Neural cell (in vitro differentiated cells): ENCODE data around the gene FN3K. TPM values are rescaled to one million over a fixed set of nuclear protein-coding genes. Genes with fewer than 3 reads are reported as not detected.

Source experiments
- H2AFZ ChIP-seq: fragments of 200-600, 300-800 bp; sonication (generic), shearing (Covaris generic); 2 replicates; pipeline ENCODE4 v1.6.0; 2014; ENCODE audit warnings: low read depth, mild to moderate bottlenecking, antibody characterized with exemption, low read length, moderate library complexity
- H3F3A ChIP-seq: fragments of 200-600 bp; shearing (Covaris generic); 2 replicates; pipeline ENCODE4 v1.6.1; 2016; ENCODE audit warnings: mild to moderate bottlenecking, moderate library complexity, mixed read lengths, antibody characterized with exemption, low read length; ENCODE audit not compliant: insufficient read depth, poor library complexity, severe bottlenecking
- H3K27ac ChIP-seq: fragments of 200-600, 300-800 bp; sonication (generic), shearing (Covaris generic); 2 replicates; pipeline ENCODE4 v1.5.1; 2014; ENCODE audit warnings: mild to moderate bottlenecking, low read length, moderate library complexity
- H3K27me3 ChIP-seq: fragments of 300-800, 200-600 bp; sonication (generic), shearing (Covaris generic); 2 replicates; pipeline ENCODE4 v1.6.0; 2014; ENCODE audit warnings: mild to moderate bottlenecking, low read depth, low read length, moderate library complexity; ENCODE audit not compliant: insufficient read depth
- H3K36me3 ChIP-seq: fragments of 300-800, 200-600 bp; sonication (generic), shearing (Covaris generic); 2 replicates; pipeline ENCODE4 v1.5.1; 2014; ENCODE audit warnings: mild to moderate bottlenecking, antibody characterized with exemption, low read length, moderate library complexity; ENCODE audit not compliant: insufficient read depth
- H3K4me2 ChIP-seq: fragments of 300-800, 200-600 bp; sonication (generic), shearing (Covaris generic); 2 replicates; pipeline ENCODE4 v1.6.0; 2014; ENCODE audit warnings: mild to moderate bottlenecking, low read length
- H3K4me3 ChIP-seq: fragments of 300-800, 200-600 bp; sonication (generic), shearing (Covaris generic); 2 replicates; pipeline ENCODE4 v1.5.1; 2014; ENCODE audit warnings: mild to moderate bottlenecking, low read length, moderate library complexity
- H3K79me2 ChIP-seq: fragments of 200-600 bp; shearing (Covaris generic); replicated peaks from 2 replicates; pipeline ENCODE4 v1.6.0; 2014; ENCODE audit warnings: mild to moderate bottlenecking, low read length, moderate library complexity; ENCODE audit not compliant: insufficient read depth
- H3K9ac ChIP-seq: fragments of 300-800, 200-600 bp; sonication (generic), shearing (Covaris generic); 2 replicates; pipeline ENCODE4 v1.6.1; 2016; ENCODE audit warnings: mild to moderate bottlenecking, low read length, mixed read lengths
- H3K9me2 ChIP-seq: fragments of 200-600 bp; shearing (Covaris generic); 2 replicates; pipeline ENCODE4 v1.6.1; 2016; ENCODE audit warnings: mild to moderate bottlenecking, low read length, mixed read lengths; ENCODE audit not compliant: insufficient read depth
- H3K9me3 ChIP-seq: fragments of 200-600, 300-800 bp; sonication (generic), shearing (Covaris generic); 2 replicates; pipeline ENCODE4 v1.6.1; 2016; ENCODE audit warnings: mild to moderate bottlenecking, mixed run types, low read length, moderate library complexity, mixed read lengths
- H4K20me1 ChIP-seq: fragments of 200-600 bp; shearing (Covaris generic); 2 replicates; pipeline ENCODE4 v1.6.1; 2016; ENCODE audit warnings: mild to moderate bottlenecking, mixed run types; ENCODE audit not compliant: insufficient read depth
- CTCF ChIP-seq: fragments of 450-650 bp; IDR thresholded peaks from 2 replicates; pipeline ENCODE4 v1.5.1; 2014; ENCODE audit warnings: antibody characterized with exemption, mild to moderate bottlenecking, moderate library complexity; ENCODE audit not compliant: poor library complexity, severe bottlenecking
- EP300 ChIP-seq: fragments of 450-650 bp; conservative IDR thresholded peaks from 2 replicates; pipeline ENCODE4 v1.6.1; 2014; ENCODE audit warnings: antibody characterized with exemption, mild to moderate bottlenecking, moderate library complexity; ENCODE audit not compliant: poor library complexity, severe bottlenecking
- EZH2 ChIP-seq: fragments of 200-600, 300-800 bp; shearing (Covaris generic), sonication (generic); IDR thresholded peaks from 2 replicates; pipeline ENCODE4 v1.6.1; 2014; ENCODE audit warnings: antibody characterized with exemption, low read length, borderline replicate concordance, mild to moderate bottlenecking; ENCODE audit not compliant: insufficient read depth, poor library complexity, severe bottlenecking
- MXI1 ChIP-seq: fragments of 450-650 bp; conservative IDR thresholded peaks from 2 replicates; pipeline ENCODE4 v1.6.1; 2014; ENCODE audit warnings: antibody characterized with exemption, mild to moderate bottlenecking; ENCODE audit not compliant: poor library complexity, severe bottlenecking
- POLR2AphosphoS5 ChIP-seq: IDR thresholded peaks from 2 replicates; pipeline ENCODE4 v1.6.1; 2012
- RAD21 ChIP-seq: fragments of 450-650 bp; conservative IDR thresholded peaks from 2 replicates; pipeline ENCODE4 v1.6.1; 2014; ENCODE audit warnings: antibody characterized with exemption, mild to moderate bottlenecking, moderate library complexity
- REST ChIP-seq: IDR thresholded peaks from 2 replicates; pipeline ENCODE4 v1.6.1; 2012; ENCODE audit warnings: borderline replicate concordance
- SMC3 ChIP-seq: fragments of 450-650 bp; conservative IDR thresholded peaks from 2 replicates; pipeline ENCODE4 v1.6.1; 2014; ENCODE audit warnings: antibody characterized with exemption, mild to moderate bottlenecking, moderate library complexity; ENCODE audit not compliant: poor library complexity
- TAF1 ChIP-seq: IDR thresholded peaks from 2 replicates; pipeline ENCODE4 v1.6.1; 2012; ENCODE audit warnings: low read depth
- polyA plus RNA-seq: library from polyadenylated mRNA; depleted of rRNA; stranded (reverse); fragments of >200 nt; gene quantifications from 2 replicates; pipeline ENCODE4 v1.2.3, GENCODE V29; 2014

Gene FN3K
- polyA plus RNA-seq, 1 donor from 2014 or later, result 6.0 TPM

- H2AFZ ChIP-seq, result no peak overlapping the region
- H3K36me3 ChIP-seq, result no peaks in the 10 kb centered on the region
- TF ChIP-seq SMC3 (no peak), RAD21 (no peak), TAF1 (no peak), EP300 (no peak), POLR2AphosphoS5 (no peak), MXI1 (no peak), EZH2 (no peak), REST (no peak), CTCF (no peak)
- no peaks in the 10 kb centered on the region for H3F3A ChIP-seq
- no peak overlapping the region for H3K9ac ChIP-seq
- no peaks in the 10 kb centered on the region for H3K9me3 ChIP-seq
- no peaks in the 10 kb centered on the region for H3K79me2 ChIP-seq
- no peaks in the 10 kb centered on the region for H4K20me1 ChIP-seq
- no peaks in the 10 kb centered on the region for H3K27me3 ChIP-seq
- H3K4me3 ChIP-seq, result no peak overlapping the region
- no peaks in the 10 kb centered on the region for H3K9me2 ChIP-seq
- H3K4me2 ChIP-seq, result no peak overlapping the region
- no peak overlapping the region for H3K27ac ChIP-seq
These were observed 3.2 kb upstream of the FN3K start for GRCh38 chr17:82732118-82732743.

GRCh38 chr17:82736511-82737185, 1.2 kb downstream of the FN3K start:
- no peaks in the 10 kb centered on the region for H3K79me2 ChIP-seq
- no peak overlapping the region for H3K9ac ChIP-seq
- no peak overlapping the region for H3K4me2 ChIP-seq
- H3F3A ChIP-seq, result no peaks in the 10 kb centered on the region
- peaks cover 11% of the 10 kb centered on the region for H3K36me3 ChIP-seq
- H3K9me3 ChIP-seq, result peaks cover 10% of the 10 kb centered on the region
- no peak overlapping the region for H2AFZ ChIP-seq
- no peaks in the 10 kb centered on the region for H4K20me1 ChIP-seq
- H3K27me3 ChIP-seq, result no peaks in the 10 kb centered on the region
- peak overlapping the region; percentile 79 for H3K4me3 ChIP-seq
- no peak overlapping the region for H3K27ac ChIP-seq
- H3K9me2 ChIP-seq, result no peaks in the 10 kb centered on the region
- TF ChIP-seq MXI1, result no peak
- no peak for TF ChIP-seq POLR2AphosphoS5
- no peak for TF ChIP-seq EZH2
- TF ChIP-seq REST, result no peak
- no peak for TF ChIP-seq RAD21
- TF ChIP-seq CTCF, result no peak
- no peak for TF ChIP-seq TAF1
